IPS-18c (cell line): Measurements from ENCODE around the gene PRELP.
"Not testable (repeated sequence)": the region's sequence is repeated elsewhere in the genome, so short reads cannot be mapped to it uniquely, and the experiment has no call there.

Experiments
- H3K4me3 ChIP-seq: 2 replicates; pipeline ENCODE4 v1.7.0; 2013; ENCODE audit warnings: low read depth, mild to moderate bottlenecking, low read length, moderate library complexity; ENCODE audit not compliant: insufficient read depth
- H3K9me3 ChIP-seq: one replicate; pipeline ENCODE4 v1.6.1; 2013; ENCODE audit warnings: mild to moderate bottlenecking, low read length, moderate library complexity; ENCODE audit not compliant: control insufficient read depth, insufficient read depth

PRELP gene

GRCh38 chr1:203466906-203467549 lies 8.6 kb upstream of the PRELP start:
- not testable (repeated sequence) for H3K4me3 ChIP-seq, H3K9me3 ChIP-seq

- Histone ChIP-seq H3K4me3 (no peak overlapping the region), H3K9me3 (no peaks in the 10 kb centered on the region)
Observed at GRCh38 chr1:203467550-203467921, 8.1 kb upstream of the PRELP start.

- Histone ChIP-seq H3K4me3 (no peak overlapping the region), H3K9me3 (no peaks in the 10 kb centered on the region)
Observed at GRCh38 chr1:203468326-203468725, 7.3 kb upstream of the PRELP start.

GRCh38 chr1:203470240-203470639 lies 5.4 kb upstream of the PRELP start:
- Histone ChIP-seq H3K9me3 (no peaks in the 10 kb centered on the region), H3K4me3 (no peak overlapping the region)

- Histone ChIP-seq H3K9me3 (no peaks in the 10 kb centered on the region), H3K4me3 (no peak overlapping the region)
Observed at GRCh38 chr1:203471841-203472240, 3.8 kb upstream of the PRELP start.

GRCh38 chr1:203473281-203473680 lies 2.3 kb upstream of the PRELP start:
- Histone ChIP-seq H3K9me3 (no peaks in the 10 kb centered on the region), H3K4me3 (no peak overlapping the region)

- Histone ChIP-seq H3K4me3 (no peak overlapping the region), H3K9me3 (peaks cover 2% of the 10 kb centered on the region)
Observed at GRCh38 chr1:203473781-203474305, 1.8 kb upstream of the PRELP start.

- no peak overlapping the region for H3K4me3 ChIP-seq
- peaks cover 2% of the 10 kb centered on the region for H3K9me3 ChIP-seq
Observed at GRCh38 chr1:203476216-203476814, 709 bp downstream of the PRELP start.

GRCh38 chr1:203477748-203478147 lies 2.1 kb downstream of the PRELP start:
- peaks cover 2% of the 10 kb centered on the region for H3K9me3 ChIP-seq
- no peak overlapping the region for H3K4me3 ChIP-seq

- H3K9me3 ChIP-seq, result peaks cover 2% of the 10 kb centered on the region
- H3K4me3 ChIP-seq, result no peak overlapping the region
Observed at GRCh38 chr1:203478231-203478630, 2.6 kb downstream of the PRELP start.

- no peak overlapping the region for H3K4me3 ChIP-seq
- peaks cover 2% of the 10 kb centered on the region for H3K9me3 ChIP-seq
Observed at GRCh38 chr1:203478986-203479385, 3.4 kb downstream of the PRELP start.

GRCh38 chr1:203479646-203480045 lies 4.0 kb downstream of the PRELP start:
- H3K9me3 ChIP-seq, result peaks cover 2% of the 10 kb centered on the region
- no peak overlapping the region for H3K4me3 ChIP-seq

GRCh38 chr1:203480084-203480483 lies 4.5 kb downstream of the PRELP start:
- H3K9me3 ChIP-seq, result peaks cover 2% of the 10 kb centered on the region
- no peak overlapping the region for H3K4me3 ChIP-seq

GRCh38 chr1:203480525-203481084 lies 5.0 kb downstream of the PRELP start:
- no peak overlapping the region for H3K4me3 ChIP-seq

GRCh38 chr1:203481196-203481595 lies 5.6 kb downstream of the PRELP start:
- Histone ChIP-seq H3K4me3 (no peak overlapping the region), H3K9me3 (peaks cover 2% of the 10 kb centered on the region)

More at GRCh38 chr1:203480525-203481084, 5.0 kb downstream of the PRELP start:
- H3K9me3 ChIP-seq, result peaks cover 2% of the 10 kb centered on the region

- Histone ChIP-seq H3K9me3 (no peaks in the 10 kb centered on the region), H3K4me3 (peak overlapping the region; percentile 61; the same call in 1 of the 2 replicates)
Observed at GRCh38 chr1:203486618-203487370, 11.2 kb downstream of the PRELP start.

GRCh38 chr1:203488539-203488938 lies 12.9 kb downstream of the PRELP start:
- no peaks in the 10 kb centered on the region for H3K9me3 ChIP-seq
- no peak overlapping the region for H3K4me3 ChIP-seq

- H3K4me3 ChIP-seq, result no peak overlapping the region
- H3K9me3 ChIP-seq, result no peaks in the 10 kb centered on the region
Observed at GRCh38 chr1:203490607-203491006, 15.0 kb downstream of the PRELP start.
